SIG-M5 (cell line): Measurements from ENCODE around the gene GGCX.
A peak's percentile ranks its signal among the peaks of the same experiment; 100 is the strongest.

Experiments
- DNase-seq: peaks from one replicate; lab custom pipeline; 2025; lab: John Stamatoyannopoulos, UW

GGCX gene

DNA sequence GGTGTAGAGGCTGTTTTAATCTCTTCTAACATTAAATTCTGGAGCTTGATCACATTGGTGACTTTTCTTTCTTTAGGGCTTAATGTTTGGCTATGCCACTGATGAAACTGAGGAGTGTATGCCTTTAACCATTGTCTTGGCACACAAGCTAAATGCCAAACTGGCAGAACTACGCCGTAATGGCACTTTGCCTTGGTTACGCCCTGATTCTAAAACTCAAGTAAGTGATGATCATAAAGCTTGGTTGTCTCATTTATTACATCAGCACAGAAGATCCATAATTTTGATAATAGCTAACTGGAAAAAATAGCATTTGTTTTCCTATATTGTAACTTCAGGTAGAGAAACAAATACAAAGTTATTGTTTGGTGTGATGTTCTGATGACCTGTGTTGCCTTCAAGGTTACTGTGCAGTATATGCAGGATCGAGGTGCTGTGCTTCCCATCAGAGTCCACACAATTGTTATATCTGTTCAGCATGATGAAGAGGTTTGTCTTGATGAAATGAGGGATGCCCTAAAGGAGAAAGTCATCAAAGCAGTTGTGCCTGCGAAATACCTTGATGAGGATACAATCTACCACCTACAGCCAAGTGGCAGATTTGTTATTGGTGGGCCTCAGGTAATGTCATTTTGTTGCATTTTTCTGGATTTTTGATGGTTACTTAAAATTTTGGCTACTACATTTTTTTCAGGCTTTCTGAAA lies 19.4 kb downstream of the GGCX start:
- no peak for DNase-seq

DNA sequence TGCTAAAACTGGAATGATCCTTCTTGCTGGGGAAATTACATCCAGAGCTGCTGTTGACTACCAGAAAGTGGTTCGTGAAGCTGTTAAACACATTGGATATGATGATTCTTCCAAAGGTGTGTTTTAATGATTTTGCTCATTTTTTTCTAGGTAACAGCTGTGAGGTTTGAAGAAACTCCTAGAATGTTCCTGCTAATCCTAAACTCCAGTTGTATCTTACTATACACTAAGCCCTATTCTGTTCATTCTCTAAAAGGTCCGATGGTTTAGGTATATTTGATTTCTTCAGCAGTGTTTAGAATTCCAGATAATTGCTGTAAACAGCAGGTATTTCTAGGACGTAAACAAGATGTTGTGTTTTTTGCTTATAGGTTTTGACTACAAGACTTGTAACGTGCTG lies 20.0 kb downstream of the GGCX start:
- no peak for DNase-seq

DNA sequence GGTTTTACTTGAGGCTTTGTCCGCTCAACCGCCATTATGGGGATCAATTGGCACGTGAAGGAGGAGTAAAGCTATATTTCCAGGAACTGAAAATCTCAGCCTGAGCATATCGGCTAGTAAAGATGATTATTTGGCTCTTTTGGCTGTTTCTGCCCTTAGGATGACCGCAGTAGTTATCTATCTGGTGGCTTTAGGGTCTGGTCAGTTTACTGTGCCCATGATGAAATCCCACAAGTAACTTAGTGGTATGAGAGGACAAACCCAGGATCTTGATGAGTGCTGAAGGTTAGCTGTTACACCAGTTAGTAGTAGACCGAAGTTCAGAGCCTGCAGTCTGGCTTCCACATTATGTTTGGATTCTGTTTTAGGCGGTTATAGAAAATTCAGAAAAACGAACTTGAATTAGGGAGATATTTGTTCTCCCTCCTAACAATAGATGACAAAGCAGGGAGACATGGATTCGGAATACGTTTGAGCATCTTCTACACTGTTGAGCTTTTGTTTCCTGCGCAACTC lies 21.1 kb downstream of the GGCX start:
- no peak for DNase-seq

DNA sequence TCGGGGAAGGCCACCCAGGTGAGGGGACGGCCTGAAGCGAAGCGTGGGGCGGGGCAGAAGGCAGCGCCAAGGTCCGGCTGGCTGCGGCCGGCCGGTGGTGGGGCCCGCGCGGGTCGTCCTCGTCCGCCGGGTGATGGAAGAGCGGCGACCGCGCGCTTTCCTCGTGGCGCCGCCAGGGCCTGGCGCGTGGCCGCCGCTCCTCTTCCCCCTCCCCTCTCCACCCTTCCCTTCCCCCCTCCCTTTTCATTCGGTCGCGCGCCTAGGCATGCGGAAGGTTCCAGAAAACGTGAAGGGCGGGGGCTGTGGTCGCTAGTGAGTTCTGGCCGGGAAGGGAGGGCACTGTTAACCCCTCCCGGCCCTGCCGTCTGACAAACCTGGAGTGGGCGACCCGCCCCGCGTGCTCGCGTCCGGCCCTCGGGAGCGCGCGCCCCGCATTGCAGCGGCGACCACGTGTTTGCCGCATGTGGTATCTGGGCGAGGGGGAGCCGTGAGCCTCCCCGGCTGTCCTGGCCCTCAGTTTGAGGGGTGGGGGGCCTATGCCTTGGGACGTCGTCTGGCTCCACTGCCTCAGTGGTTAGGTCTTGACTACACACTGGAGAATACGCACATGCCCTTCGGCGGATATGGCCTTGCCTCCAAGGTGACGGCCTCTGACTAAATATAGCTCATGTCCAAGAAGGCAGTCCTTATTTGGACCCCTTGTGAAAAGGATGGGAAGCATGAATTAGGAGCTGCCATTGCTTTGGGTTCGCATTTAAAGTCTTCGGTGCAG lies 21.7 kb downstream of the GGCX start:
- no peak for DNase-seq

DNA sequence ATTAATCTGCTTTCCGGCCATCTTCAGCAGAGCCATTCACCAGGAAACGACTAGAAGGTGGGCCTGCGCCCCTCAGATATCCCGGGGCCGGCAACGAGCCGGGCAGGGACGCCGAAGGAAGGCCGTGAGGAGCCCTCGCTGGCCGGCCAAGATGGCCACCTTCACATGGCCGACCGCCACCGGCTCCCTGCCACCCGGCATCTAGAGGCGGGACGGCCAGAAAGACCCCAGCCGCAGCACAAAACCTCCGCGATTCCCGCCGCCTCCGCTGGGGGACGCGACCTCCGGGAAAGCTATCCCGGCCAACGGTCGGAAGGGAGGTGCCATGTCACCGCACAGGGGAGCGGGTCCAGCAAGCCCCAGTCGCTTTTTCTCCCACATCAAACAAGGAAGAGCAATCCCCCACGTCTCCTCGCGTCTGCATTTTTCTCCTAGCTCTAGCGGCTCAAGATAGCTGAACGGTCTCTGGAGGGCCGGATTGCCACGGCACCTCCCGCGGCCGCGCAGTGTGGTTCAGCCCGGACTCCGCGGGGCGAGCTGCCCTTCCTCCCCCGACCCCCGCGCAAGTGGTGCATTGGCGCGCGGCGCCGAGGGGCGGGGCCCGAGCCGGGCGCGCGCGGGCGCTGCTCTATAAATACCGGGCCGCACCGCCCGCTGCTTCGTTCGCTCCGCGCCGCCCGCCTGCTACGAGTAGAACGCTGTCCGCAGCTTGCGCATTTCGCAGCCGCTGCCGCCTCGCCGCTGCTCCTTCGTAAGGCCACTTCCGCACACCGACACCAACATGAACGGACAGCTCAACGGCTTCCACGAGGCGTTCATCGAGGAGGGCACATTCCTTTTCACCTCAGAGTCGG lies 22.6 kb downstream of the GGCX start, which contains the start of gene MAT2A:
Gene MAT2A (plus strand): TSS at position 662 of the 854 bp plus-strand sequence. CDS start 120 bp downstream, at position 782.
- DNase-seq: peak; percentile 53

DNA sequence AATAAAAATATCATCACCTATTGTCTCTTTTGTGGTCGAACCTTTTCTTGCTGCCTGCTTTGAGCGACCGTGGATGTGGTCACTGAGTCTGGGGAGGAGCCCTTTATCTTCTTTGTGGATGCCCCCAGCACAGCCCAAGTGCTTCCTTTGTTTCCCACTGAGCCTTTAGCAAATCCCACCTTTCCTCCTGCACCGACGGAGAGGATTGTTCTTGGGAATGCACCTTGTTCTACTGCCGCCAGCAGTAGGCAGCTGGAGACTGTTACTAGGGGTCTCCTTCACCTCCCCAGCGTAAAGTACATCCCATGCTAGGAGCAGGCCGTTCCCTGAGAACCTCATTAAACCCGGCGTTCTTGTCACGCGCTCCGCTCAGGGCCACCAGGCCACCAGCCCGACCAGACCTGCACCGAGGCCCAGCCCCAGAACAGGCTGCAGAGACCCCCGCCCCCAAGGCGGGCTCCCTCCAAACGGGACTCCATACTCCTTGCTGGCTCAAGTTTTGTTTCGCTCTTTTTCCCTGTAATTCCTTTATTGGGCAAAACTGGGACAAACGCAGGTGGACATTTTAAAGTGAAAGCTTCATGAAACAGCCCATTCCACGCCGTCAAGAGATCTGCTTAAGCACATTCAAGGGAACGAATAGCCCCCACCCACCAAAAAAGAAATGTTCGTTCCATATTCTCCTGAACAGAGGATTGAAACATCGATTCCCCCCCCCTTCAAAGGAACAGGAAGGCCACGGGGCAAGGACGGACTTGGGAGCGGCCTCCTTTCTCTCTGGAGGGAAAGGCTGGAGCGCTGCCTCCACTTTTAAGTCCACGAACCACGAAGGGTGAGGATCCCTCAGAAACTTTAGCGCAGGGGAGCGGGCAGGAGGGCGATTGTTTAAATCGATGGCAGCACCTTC lies 23.4 kb downstream of the GGCX start:
- DNase-seq: no peak

DNA sequence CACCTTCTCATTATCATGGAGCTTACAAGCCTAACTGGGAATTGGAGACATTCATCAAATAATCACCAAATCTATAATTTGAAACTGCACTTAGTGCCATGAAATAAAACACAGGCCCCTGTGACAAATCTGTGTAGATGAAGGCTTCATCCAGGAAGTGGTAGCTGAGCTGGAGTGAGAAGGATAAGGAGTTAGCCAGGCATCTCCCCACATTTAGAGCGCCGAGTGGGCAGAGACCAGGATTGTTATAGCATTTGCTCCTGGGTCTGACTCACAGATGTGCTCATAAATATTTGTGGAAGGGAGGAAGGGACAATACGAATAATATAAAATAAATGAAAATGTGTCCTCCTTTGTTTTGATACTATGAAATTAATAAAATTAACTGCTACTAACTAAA lies 24.8 kb downstream of the GGCX start:
- no peak for DNase-seq

DNA sequence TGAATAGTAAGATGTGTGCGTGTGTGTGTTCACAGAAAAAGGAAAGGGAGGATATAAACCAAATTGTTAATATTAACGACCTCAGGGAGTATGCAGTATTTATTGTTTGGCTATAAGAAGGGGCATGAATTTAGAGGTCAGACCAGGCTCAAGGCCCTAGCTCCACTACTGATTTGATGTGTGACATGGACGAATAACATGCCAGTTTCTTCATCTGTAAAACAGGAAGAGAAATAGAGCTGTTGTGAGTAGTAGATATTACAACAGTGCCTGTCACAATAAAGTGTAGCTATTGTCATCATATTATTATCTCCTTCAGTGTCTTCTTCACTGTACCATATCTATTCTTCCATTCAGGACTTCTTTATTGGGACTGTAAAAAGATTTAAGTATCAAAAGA lies 26.4 kb downstream of the GGCX start:
- DNase-seq: no peak

DNA sequence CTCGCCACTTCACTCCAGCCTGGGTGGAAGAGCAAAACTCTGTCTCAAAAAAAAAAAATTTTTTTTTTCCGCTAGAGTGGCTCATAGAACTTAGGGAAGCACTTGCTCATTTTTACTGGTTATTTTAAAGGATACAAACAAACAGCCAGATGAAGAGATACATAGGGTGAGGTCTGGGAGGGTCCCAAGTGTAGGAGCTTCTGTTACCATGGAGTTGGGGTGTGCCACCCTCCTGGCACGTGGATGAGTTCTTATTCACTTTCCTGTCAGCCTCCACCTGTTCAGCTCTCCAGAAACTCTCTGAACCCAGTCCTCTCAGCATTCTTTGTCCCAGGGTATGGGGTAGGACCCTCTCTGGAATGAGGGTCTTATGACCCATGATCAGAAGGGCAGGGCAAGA lies 27.2 kb downstream of the GGCX start:
- no peak for DNase-seq

DNA sequence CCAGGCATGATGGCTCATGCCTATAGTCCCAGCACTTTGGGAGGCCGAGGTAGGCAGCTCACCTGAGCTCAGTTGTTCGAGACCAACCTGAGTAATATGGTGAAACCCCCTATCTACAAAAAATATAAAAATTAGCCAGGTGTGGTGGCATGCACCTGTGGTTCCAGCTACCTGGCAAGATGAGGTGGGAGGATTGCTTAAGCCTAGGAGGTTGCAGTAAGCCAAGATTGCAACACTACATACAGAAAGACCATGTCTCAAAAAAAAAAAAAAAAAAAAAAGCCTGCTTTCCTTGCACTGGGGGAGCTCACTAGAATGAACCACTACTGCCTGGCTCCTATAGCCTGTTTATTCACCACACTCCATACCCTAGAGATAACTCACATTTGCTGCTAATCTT lies 29.7 kb downstream of the GGCX start:
- DNase-seq: no peak

DNA sequence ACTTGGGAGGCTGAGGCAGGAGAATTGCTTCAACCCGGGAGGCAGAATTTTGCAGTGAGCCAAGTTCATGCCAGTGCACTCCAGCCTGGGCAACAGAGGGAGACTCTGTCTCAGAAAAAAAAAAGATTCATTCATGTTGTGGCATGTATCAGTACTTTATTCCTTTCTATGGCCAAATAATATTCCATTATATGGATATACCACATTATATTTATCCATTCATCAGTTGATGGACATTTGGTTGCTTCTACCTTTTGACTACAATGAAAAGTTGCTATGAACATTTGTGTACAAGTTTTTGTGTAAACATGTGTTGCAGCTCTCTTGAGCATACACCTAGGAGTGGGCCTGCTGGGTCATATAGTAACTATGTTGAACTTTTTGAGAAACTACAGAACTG lies 31.5 kb downstream of the GGCX start:
- DNase-seq: no peak

DNA sequence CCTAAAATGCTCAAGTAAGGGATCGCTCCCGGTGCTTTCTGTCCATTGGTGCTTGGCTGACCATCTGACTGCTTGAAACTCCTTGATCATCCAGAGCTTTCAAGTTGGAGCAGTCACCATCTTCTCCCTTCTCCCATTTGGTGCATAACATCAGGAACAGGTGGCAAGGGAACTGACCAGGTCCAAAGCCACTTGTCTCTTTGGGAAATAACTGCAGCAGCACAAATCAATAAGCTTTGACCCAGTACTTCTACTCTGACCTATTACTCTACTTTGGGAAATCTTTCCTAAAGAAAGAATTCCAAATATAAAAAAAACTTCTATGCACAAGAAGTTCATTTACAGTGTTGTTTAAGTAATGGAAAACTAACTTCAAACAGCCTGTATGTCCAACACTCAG lies 32.9 kb downstream of the GGCX start:
- no peak for DNase-seq

DNA sequence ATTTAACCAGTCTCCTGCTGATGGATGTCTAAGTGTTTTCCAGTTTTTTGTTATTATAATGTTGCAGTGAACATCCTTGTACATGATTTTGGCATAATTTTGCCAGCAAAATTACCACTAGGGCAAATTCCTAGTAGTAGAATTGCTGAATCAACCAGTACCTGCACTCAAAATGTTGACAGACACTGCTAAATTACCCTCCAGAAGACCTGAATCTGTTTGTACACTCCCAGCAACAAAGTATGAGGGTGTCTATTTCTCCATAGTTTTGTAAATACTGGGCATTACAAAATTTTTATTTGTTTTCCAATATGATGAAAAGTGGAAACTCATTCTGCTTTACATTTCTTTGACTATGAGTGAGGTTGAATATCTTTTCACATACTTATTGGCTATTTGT lies 33.5 kb downstream of the GGCX start:
- no peak for DNase-seq

DNA sequence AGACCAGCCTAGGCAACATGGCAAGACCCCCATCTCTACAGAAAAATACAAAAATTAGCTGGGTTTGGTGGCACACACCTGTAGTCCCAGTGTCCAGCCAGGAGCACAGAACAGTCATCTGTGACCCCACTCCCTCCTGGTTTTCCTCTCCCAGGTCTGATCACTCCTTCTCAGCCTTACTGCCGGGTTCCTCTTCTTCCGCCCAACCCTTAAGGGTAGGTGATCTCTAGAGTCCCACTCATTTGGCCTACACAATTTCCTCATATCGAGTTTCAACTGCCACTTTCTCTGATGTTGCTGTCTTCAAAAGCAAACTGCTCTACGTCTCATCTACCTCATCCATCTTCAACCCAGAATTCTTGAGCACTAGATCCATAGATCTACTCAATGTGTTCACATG lies 35.7 kb downstream of the GGCX start:
- no peak for DNase-seq

DNA sequence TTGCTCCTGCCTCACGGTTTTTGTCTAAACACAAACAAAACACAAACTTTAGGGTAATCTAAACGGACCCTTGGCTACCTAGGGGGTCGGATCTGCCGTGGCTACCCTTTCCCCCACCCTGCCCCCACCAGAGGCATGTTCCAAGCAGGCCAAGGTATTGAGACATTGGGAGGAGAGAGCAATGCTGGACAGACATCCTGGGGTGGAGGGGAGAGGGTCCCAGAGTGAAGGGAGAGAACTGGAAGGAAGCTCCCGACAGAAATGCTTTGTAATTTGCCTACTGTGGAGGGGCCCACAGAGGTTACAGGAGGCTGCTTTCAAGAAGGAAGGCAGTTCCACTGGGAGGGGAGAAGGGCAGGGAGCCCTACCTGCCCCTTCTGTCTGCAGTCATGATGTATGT lies 36.3 kb downstream of the GGCX start:
- no peak for DNase-seq

DNA sequence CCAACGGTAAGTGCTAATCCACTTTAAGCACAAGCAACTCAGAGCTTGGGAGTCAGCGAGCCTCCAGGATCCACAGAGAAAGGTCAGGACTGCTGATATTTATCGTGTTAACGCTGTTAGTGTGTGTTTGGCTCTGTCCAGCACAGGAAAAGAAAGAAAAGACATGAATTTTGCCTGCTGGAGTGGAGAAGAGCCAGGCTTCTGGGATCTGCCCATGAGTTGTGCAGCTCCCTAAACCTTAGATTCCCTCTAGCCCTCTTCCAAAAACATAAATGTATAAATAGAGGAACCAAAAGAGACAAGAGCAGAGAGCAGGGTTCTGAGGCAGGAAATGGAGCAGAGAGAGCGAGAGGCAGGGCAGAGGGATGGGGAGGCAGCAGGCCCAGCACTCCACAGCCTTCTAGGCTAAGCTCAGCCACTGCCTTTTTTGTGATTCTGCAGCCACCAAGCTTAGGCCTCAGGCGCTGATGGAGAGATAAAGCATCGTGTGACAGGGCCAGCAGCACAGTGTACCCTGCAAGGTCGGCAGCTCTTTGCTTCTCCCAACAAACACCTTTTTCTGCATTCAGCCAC lies 36.9 kb downstream of the GGCX start:
- DNase-seq: no peak

DNA sequence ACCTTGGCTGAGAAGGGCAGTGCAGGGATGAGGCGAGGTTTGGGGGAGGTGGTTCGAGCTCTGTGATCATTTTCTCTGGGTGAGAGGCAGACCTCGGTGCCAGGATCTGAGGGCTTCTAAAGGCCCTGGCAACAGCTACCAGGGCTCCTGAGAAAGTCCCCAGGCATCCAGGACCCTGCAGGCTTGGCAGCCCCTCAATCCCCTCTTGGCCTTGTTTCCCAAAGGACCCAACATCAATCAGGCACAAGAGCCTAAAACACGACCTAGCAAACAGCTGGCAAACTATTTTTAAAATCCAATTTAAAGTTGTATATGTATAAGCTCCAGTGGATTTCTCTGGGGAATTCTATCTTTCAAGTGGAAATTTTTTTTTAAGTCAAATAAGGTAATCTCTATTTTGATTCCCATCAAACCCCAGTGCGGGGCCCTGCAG lies 37.4 kb downstream of the GGCX start:
- no peak for DNase-seq

DNA sequence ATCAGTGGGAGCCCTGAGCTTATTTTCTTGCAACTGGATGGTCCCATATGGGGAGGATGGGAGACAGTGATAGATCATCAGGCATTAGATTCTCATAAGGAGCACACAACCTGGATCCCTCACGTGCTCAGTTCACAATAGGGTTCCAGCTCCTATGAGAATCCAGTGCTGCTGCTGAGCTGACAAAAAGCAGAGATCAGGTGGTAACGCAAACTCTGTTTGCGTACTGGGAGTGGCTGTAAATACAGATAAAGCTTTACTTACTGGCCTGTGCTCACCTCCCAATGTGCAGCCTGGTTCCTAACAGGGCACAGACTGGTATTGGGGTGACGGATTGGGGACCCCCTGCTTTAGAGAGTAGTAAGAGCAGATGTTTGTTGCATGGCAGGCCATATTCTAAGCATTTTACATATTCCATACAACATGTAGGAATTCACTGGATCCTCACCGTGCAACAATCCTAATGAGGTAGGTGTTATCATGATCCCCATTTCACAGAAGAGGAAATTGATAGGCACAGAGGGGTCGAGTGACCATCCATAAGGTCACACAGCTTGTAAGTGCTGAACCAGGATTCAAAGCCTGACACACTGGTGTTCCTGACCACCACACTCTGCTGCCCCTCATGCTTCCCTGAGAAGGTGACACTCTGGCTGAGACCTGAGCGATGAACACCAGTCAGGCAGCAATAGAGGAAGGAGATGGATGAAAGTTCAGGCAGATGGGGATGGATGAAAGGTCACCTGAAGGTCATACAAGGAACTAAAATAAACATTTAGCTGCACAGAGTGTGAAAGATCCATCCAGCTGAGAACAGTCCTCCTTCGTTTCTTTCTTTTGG lies 38.0 kb downstream of the GGCX start:
- DNase-seq: no peak

DNA sequence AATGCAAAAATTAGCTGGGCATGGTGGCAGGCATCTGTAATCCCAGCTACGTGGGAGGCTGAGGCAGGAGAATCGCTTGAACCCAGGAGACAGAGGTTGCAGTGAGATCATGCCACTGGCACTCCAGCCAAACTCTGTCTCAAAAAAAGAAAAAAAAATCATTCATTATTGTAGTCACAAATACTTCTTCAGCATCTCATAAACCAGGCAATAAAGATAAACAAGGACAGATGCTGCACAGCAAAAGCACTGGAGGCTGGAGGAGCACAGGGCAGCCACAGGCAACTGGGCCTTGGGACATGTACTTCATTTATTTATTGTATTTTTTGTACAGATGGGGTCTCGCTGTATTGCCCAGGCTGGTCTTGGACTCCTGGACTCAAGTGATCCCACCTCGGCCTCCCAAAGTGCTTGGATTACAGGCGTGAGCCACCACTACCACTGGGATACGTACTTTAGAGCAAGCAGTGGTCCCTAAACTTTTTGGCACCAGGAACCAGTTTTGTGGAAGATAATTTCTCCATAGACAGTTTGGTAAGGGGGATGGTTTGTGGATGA lies 39.1 kb downstream of the GGCX start:
- no peak for DNase-seq
